Measurements from ENCODE around the gene GRM3.

The GRM3 gene

GRCh38 chr7:86644282-86645224, 844 bp downstream of the GRM3 start:
- TF ChIP-seq CTCF (IDR thresholded peaks at IDR 0.05; ENCODE audit: low read depth, low read length) = no peak
- DNase-seq = no peak
- Histone ChIP-seq H3K27me3 (ENCODE audit: insufficient read depth, low read depth, severe bottlenecking) (no peaks in the 10 kb centered on the region), H3K9me3 (ENCODE audit: severe bottlenecking) (no peaks in the 10 kb centered on the region), H3K4me3 (ENCODE audit: low read depth, low read length) (peak overlapping the region; percentile 18), H3K36me3 (no peaks in the 10 kb centered on the region), H3K27ac (no peak overlapping the region)

- Histone ChIP-seq H3K36me3 (no peaks in the 10 kb centered on the region), H3K4me3 (ENCODE audit: low read depth, low read length) (no peak overlapping the region), H3K27me3 (ENCODE audit: insufficient read depth, low read depth, severe bottlenecking) (no peaks in the 10 kb centered on the region), H3K9me3 (ENCODE audit: severe bottlenecking) (no peaks in the 10 kb centered on the region), H3K27ac (no peak overlapping the region)
- DNase-seq = no peak
- TF ChIP-seq CTCF (IDR thresholded peaks at IDR 0.05; ENCODE audit: low read depth, low read length) = no peak
Observed at GRCh38 chr7:86645225-86645608, 1.5 kb downstream of the GRM3 start.

GRCh38 chr7:86645676-86646276, 2.1 kb downstream of the GRM3 start:
- H3K9me3 ChIP-seq (ENCODE audit: severe bottlenecking) = no peaks in the 10 kb centered on the region
- H3K27ac ChIP-seq = no peak overlapping the region
- no peak for DNase-seq
- H3K27me3 ChIP-seq (ENCODE audit: insufficient read depth, low read depth, severe bottlenecking) = no peaks in the 10 kb centered on the region
- no peaks in the 10 kb centered on the region for H3K36me3 ChIP-seq
- no peak overlapping the region for H3K4me3 ChIP-seq (ENCODE audit: low read depth, low read length)
- TF ChIP-seq CTCF (IDR thresholded peaks at IDR 0.05; ENCODE audit: low read depth, low read length) = no peak

- H3K4me3 ChIP-seq (ENCODE audit: low read depth, low read length) = no peak overlapping the region
- DNase-seq = no peak
- no peaks in the 10 kb centered on the region for H3K27me3 ChIP-seq (ENCODE audit: insufficient read depth, low read depth, severe bottlenecking)
- no peak for TF ChIP-seq CTCF (IDR thresholded peaks at IDR 0.05; ENCODE audit: low read depth, low read length)
- H3K36me3 ChIP-seq = no peaks in the 10 kb centered on the region
- H3K27ac ChIP-seq = no peak overlapping the region
- no peaks in the 10 kb centered on the region for H3K9me3 ChIP-seq (ENCODE audit: severe bottlenecking)
Observed at GRCh38 chr7:86647385-86648094, 3.8 kb downstream of the GRM3 start.

- no peak overlapping the region for H3K4me3 ChIP-seq (ENCODE audit: low read depth, low read length)
- no peak for TF ChIP-seq CTCF (IDR thresholded peaks at IDR 0.05; ENCODE audit: low read depth, low read length)
- no peak for DNase-seq
- H3K36me3 ChIP-seq = no peaks in the 10 kb centered on the region
- H3K27ac ChIP-seq = no peak overlapping the region
- no peaks in the 10 kb centered on the region for H3K9me3 ChIP-seq (ENCODE audit: severe bottlenecking)
- H3K27me3 ChIP-seq (ENCODE audit: insufficient read depth, low read depth, severe bottlenecking) = no peaks in the 10 kb centered on the region
Observed at GRCh38 chr7:86648169-86648568, 4.5 kb downstream of the GRM3 start.
